DOHH2 (cell line): ENCODE results near the gene PAPLN.
"Not testable (repeated sequence)": the region's sequence is repeated elsewhere in the genome, so short reads cannot be mapped to it uniquely, and the experiment has no call there.

Experiments
- H3F3A ChIP-seq: fragments of 200-600 bp; sonication (generic), shearing (Covaris generic); 2 replicates; pipeline ENCODE4 v1.6.0; 2016; ENCODE audit warnings: antibody characterized with exemption, mild to moderate bottlenecking; ENCODE audit not compliant: control insufficient read depth, insufficient read depth
- H3K27ac ChIP-seq: fragments of 200-600 bp; sonication (generic); 2 replicates; pipeline ENCODE4 v1.5.1; 2014; ENCODE audit warnings: low read depth, mild to moderate bottlenecking, low read length, moderate library complexity
- H3K27me3 ChIP-seq: fragments of 200-600 bp; sonication (generic); 2 replicates; pipeline ENCODE4 v1.6.1; 2014; ENCODE audit warnings: mild to moderate bottlenecking, low read length, mixed read lengths; ENCODE audit not compliant: control insufficient read depth
- H3K36me3 ChIP-seq: fragments of 200-600 bp; sonication (generic); 2 replicates; pipeline ENCODE4 v1.6.1; 2014; ENCODE audit warnings: mild to moderate bottlenecking, low read length, moderate library complexity, mixed read lengths; ENCODE audit not compliant: control insufficient read depth
- H3K4me1 ChIP-seq: fragments of 200-600 bp; sonication (generic); 2 replicates; pipeline ENCODE4 v1.6.1; 2014; ENCODE audit warnings: mild to moderate bottlenecking, low read length, mixed read lengths; ENCODE audit not compliant: control insufficient read depth
- H3K4me2 ChIP-seq: fragments of 200-600 bp; sonication (generic); 2 replicates; pipeline ENCODE4 v1.6.0; 2014; ENCODE audit warnings: mild to moderate bottlenecking, low read length, moderate library complexity
- H3K4me3 ChIP-seq: fragments of 200-600 bp; sonication (generic); 2 replicates; pipeline ENCODE4 v1.5.1; 2014; ENCODE audit warnings: mild to moderate bottlenecking, low read length, mixed read lengths
- H3K79me2 ChIP-seq: fragments of 200-600 bp; sonication (generic); 2 replicates; pipeline ENCODE4 v1.6.1; 2014; ENCODE audit warnings: mild to moderate bottlenecking, low read length, mixed read lengths; ENCODE audit not compliant: control insufficient read depth
- H3K9me2 ChIP-seq: fragments of 200-600 bp; sonication (generic); replicated peaks from 2 replicates; pipeline ENCODE4 v1.6.1; 2014; ENCODE audit warnings: mild to moderate bottlenecking, low read length, mixed read lengths; ENCODE audit not compliant: control insufficient read depth
- H3K9me3 ChIP-seq: fragments of 200-600 bp; sonication (generic); 2 replicates; pipeline ENCODE4 v1.6.1; 2014; ENCODE audit warnings: antibody characterized with exemption, low read length, mixed read lengths; ENCODE audit not compliant: control insufficient read depth, insufficient read depth
- H4K20me1 ChIP-seq: fragments of 200-600 bp; sonication (generic); 2 replicates; pipeline ENCODE4 v1.6.0; 2014; ENCODE audit warnings: low read depth, mild to moderate bottlenecking, antibody characterized with exemption, low read length, moderate library complexity; ENCODE audit not compliant: control insufficient read depth, insufficient read depth
- CTCF ChIP-seq: fragments of 200-600 bp; sonication (generic); IDR thresholded peaks from one replicate; pipeline ENCODE4 v1.5.1; 2014; ENCODE audit warnings: antibody characterized with exemption, mild to moderate bottlenecking, low read depth, low read length; ENCODE audit not compliant: poor library complexity, severe bottlenecking
- EZH2phosphoT487 ChIP-seq: fragments of 200-600 bp; sonication (generic); IDR thresholded peaks from 2 replicates; pipeline ENCODE4 v1.6.1; 2017; ENCODE audit warnings: borderline replicate concordance, mild to moderate bottlenecking, antibody characterized with exemption, low read length, moderate library complexity, mixed read lengths

The PAPLN gene

DNA sequence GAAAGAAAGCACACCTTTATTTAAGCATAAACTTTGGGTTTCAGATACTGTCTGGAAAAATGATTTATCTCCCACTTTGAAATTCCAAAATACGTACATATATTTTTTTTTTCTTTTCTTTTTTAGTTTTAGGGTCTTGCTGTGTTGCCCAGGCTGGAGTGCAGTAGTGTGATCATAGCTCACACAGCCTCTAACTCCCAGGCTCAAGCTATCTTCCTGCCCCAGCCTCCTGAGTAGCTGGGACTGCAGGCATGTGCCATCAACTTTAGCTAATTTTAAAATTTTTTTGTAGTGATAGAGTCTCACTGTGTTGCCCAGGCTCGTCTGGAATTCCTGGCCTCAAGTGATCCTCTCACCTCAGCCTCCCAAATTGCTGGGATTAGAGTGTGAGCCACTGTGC, 45.9 kb upstream of the PAPLN start:
- no peaks in the 10 kb centered on the region for H3K27me3 ChIP-seq
- no peak overlapping the region for H3K4me2 ChIP-seq
- no peaks in the 10 kb centered on the region for H3K9me2 ChIP-seq
- no peak overlapping the region for H3K27ac ChIP-seq
- H3F3A ChIP-seq = peaks cover 2% of the 10 kb centered on the region
- H3K79me2 ChIP-seq = no peaks in the 10 kb centered on the region
- H3K4me1 ChIP-seq = no peaks in the 10 kb centered on the region
- no peaks in the 10 kb centered on the region for H4K20me1 ChIP-seq
- TF ChIP-seq CTCF (no peak), EZH2phosphoT487 (no peak)
- no peaks in the 10 kb centered on the region for H3K9me3 ChIP-seq
- peaks cover 24% of the 10 kb centered on the region for H3K36me3 ChIP-seq
- H3K4me3 ChIP-seq = no peak overlapping the region

DNA sequence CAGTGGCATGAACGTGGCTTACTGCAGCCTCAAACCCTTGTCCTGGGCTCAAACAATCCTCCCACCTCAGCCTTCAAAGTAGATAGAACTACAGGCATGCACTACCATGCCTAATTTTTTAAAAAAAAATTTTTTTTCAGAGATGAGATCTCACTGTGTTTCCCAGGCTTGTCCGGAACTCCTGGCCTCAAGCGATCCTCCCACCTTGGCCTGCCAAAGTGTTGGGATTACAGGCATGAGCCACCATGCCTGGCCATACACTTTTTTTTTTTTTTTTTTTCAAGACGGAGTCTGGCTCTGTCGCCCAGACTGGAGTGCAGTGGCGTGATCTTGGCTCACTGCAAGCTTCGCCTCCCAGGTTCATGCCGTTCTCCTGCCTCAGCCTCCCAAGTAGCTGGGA, 43.0 kb upstream of the PAPLN start:
- H3K9me3 ChIP-seq, H4K20me1 ChIP-seq, H3K4me1 ChIP-seq, H3K4me2 ChIP-seq, H3K27me3 ChIP-seq, H3K79me2 ChIP-seq, H3F3A ChIP-seq, H3K27ac ChIP-seq, H3K9me2 ChIP-seq, H3K4me3 ChIP-seq: not testable (repeated sequence)
- peaks cover 25% of the 10 kb centered on the region for H3K36me3 ChIP-seq

DNA sequence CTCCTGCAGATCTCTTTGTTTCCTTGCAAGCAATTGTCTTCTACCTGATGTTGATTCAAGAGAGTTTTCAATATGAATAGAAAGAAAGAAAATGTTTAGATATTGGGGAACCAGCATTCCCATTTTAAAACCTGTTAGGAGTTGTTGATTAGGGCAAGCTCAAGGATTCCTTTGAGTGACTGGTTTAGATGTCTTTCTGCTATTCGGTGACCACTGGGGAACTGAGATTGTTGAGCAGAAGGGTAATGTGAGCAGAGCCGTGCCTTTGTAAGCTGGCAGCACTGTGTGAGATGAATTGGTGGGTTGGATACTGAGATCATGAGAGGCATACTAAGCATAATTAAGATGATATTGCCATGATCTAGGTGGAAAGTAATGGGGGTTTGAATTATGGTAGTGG, 39.1 kb upstream of the PAPLN start:
- H3K4me2 ChIP-seq = no peak overlapping the region
- H3K79me2 ChIP-seq = no peaks in the 10 kb centered on the region
- no peaks in the 10 kb centered on the region for H3K4me1 ChIP-seq
- no peaks in the 10 kb centered on the region for H3F3A ChIP-seq
- no peak overlapping the region for H3K27ac ChIP-seq
- no peaks in the 10 kb centered on the region for H3K9me2 ChIP-seq
- H3K36me3 ChIP-seq = peaks cover 19% of the 10 kb centered on the region
- no peak overlapping the region for H3K4me3 ChIP-seq
- H3K9me3 ChIP-seq = no peaks in the 10 kb centered on the region
- TF ChIP-seq EZH2phosphoT487 (no peak), CTCF (no peak)
- H3K27me3 ChIP-seq = no peaks in the 10 kb centered on the region
- H4K20me1 ChIP-seq = no peaks in the 10 kb centered on the region

GRCh38 chr14:73203527-73203926, 33.8 kb upstream of the PAPLN start:
- TF ChIP-seq EZH2phosphoT487 (no peak), CTCF (no peak)
- peaks cover 33% of the 10 kb centered on the region for H3K36me3 ChIP-seq

More at GRCh38 chr14:73203527-73203926, 33.8 kb upstream of the PAPLN start:
- Histone ChIP-seq H3K9me3 (peaks cover 11% of the 10 kb centered on the region), H3K4me2 (no peak overlapping the region), H3K79me2 (no peaks in the 10 kb centered on the region), H4K20me1 (no peaks in the 10 kb centered on the region), H3K4me3 (no peak overlapping the region), H3K9me2 (no peaks in the 10 kb centered on the region), H3F3A (no peaks in the 10 kb centered on the region), H3K27me3 (no peaks in the 10 kb centered on the region), H3K27ac (no peak overlapping the region), H3K4me1 (no peaks in the 10 kb centered on the region)
